ENCODE measurements around the gene PNMT.

DNA sequence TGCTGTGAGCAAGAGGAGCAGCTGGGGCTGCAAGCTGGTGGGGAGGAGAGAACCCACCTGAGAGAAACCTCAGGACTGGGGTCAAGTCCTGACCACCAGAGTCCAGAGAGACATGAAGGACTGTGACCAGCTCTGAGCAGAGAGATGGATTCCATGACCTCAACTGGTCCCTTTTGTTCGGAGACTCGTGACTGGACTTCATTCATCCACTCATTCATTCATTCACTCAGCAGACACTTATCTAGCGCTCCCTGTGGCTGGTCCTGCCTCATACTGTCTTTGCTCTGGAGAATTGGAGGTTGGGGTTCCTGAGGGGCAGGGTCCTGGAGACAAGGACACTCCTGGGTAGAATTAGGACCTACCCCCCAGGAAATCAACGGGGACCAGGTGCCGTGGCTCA, 35.7 kb downstream of the PNMT start:
- no peak for TF ChIP-seq CTCF (CRISPR knock-in tag; IDR thresholded peaks at IDR 0.05)
- TF ChIP-seq ATF1 (CRISPR knock-in tag; IDR thresholded peaks at IDR 0.05) = no peak
- no peak for TF ChIP-seq POLR2AphosphoS5 (IDR thresholded peaks at IDR 0.05; ENCODE audit: low read depth, low read length)
- TF ChIP-seq SETDB1 (CRISPR knock-in tag; IDR thresholded peaks at IDR 0.05; ENCODE audit: borderline replicate concordance) = no peak
